HG03342 (cell line): ENCODE data around the gene IL4R.

Experiments used
- ATAC-seq: cut with Tn5 transposase; IDR thresholded peaks from one replicate; pipeline ENCODE4 v1.9.1; 2021; ENCODE audit warnings: mild to moderate bottlenecking, moderate library complexity; ENCODE audit not compliant: unreplicated experiment

IL4R gene

DNA sequence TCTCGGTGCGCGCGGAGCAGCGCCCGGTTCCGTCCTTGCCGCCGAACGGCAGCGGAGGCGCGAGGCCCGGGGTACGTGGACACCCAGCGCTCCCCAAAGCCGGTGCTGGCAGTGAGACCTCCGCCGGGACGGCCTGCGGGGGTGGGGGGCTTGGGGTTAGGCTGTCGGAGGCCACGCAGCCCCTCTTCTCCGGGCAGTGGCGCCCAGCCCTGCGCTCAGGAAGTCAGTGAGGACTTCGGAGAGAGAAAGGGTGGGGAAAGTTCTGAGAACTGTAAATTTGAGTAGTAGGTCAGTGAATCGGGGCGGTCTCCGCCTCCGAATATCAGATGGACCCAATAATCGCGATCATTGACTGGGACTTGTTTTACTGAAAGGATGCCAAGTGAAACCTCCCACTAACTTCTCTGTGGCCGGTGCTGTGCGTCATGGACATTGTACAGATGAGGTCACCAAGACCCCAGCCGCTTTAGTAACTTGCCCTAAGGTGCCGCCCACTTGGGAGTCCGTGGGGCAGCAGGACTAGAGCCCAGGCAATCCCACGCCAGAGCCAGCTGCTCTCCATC is 468 bp downstream of the IL4R start:
- peak; percentile 16 for ATAC-seq

DNA sequence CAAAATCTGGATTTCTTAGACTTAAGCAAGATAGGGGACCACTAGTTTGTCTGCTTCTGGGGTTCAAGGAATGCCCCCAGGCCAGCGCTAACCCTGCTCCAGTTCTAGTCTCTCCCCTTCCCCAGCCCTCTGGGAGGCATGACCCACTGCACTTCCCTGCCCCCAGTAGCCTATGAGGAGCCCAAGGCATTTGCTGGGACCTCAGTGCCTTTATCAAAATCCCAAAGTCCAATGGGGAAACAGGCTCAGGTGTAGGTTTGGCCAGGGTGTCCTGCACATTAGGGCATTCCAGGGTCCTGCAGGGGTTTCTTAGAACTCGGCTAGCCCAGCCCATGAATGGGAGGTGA is 1.2 kb downstream of the IL4R start:
- no peak for ATAC-seq

DNA sequence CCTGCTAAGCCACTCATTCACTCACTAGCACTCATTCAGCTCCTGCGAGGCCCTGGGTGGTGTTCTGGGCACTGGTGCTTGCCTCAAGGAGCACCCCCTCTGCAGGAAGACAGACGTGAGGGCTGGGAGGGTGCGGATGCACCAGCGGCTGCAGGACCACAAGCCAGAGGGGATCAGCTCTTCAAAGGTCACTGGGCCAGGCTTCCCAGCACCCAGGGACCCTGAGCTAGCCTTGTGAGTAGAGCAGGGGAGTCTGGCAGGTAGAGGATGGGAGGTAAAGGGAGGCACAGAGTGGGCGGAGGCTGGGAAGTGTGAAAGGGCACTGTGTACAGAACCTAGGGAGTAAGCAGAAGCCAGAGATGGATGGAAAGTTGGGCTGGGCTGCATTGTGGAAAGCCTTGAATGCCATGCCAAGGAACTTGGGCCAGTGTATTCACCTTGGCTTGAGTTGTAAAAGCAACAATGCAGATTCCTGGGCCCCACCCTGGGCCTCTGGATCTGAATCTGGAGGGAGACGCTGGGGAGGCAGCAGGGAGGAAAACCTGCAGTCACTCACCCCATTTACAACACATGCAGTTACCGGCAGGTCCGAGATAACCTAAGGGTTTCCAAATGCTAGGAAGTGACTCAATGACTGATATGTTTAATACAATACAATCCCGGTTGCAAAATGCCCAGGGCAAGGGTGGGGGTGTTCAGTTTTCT is 1.7 kb downstream of the IL4R start:
- ATAC-seq, result no peak

DNA sequence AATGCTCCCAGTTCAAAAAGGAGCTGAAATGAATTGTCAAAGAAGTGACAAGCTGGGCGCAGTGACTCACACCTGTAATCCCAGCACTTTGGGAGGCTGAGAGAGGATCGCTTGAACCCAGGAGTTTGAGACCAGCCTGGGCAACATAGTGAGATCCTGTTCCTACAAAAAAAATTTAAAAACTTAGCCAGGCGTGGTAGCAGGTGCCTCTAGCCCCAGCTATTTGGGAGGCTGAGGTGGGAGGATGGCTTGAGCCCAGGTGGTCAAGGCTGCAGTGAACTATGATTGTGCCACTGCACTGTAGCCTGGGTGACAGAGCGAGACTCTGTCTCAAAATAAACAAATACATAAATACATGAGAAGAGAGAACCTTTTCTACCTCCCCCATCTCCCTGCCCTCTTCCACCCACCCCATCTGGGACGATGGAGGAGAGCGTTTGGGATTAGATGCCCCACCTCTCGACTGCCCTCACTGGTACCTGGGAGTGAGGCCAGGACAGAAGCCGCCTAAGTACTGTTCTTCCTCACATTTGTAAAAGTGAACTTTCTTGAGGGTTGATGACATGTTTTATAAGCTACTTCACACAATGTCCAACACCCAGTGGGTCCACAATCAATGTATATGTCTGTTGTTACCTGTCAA is 2.4 kb downstream of the IL4R start:
- no peak for ATAC-seq

DNA sequence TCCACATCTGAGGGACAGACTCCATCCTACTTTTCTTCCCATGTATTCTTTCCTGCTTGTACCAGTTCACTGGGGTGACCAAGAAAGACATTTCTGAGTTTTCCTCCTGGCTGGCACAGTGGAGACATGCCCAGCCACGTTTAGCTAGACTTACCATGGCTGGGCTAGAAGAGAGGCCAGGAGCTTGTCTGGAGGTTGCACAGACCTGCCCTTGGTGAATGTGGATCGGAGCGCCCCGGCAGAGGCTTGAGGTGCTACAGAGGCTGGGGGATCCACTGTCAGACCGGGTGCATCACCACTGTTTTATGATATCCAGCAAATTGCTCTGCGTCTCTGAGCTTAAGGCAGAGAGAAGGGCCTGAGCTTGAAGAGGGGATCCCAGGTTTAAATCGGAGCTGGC is 3.5 kb downstream of the IL4R start:
- ATAC-seq, result no peak

DNA sequence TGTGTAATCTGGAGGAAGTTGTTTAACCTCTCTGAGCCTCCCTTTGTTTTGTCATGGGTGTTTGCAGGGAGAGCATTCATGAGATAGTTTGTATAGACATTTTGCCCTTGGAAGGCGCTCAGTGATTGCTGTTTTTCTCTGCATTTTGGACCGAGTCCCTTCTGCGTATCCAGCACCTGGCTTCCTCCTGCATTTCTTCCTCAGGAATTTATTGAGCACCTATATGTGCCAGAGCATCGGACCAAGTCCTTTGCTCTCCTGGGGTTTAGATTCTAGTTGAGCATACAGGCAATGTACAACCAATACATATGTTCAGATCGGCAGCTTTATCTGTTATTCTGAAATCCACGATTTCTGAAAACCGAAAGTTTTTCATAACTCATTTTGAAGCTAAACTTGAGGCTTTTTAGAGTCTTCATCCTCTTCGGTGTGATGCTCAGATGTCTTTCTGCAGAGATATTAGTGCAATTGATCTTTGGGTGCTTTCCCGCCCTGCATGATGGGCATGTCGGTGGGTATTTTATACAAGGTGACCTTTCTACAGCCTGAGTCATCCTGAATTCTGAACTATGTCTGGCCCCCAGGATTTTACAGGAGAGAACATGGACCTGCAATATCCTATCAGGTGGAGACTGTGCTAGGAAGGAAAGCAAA is 4.1 kb downstream of the IL4R start:
- no peak for ATAC-seq

DNA sequence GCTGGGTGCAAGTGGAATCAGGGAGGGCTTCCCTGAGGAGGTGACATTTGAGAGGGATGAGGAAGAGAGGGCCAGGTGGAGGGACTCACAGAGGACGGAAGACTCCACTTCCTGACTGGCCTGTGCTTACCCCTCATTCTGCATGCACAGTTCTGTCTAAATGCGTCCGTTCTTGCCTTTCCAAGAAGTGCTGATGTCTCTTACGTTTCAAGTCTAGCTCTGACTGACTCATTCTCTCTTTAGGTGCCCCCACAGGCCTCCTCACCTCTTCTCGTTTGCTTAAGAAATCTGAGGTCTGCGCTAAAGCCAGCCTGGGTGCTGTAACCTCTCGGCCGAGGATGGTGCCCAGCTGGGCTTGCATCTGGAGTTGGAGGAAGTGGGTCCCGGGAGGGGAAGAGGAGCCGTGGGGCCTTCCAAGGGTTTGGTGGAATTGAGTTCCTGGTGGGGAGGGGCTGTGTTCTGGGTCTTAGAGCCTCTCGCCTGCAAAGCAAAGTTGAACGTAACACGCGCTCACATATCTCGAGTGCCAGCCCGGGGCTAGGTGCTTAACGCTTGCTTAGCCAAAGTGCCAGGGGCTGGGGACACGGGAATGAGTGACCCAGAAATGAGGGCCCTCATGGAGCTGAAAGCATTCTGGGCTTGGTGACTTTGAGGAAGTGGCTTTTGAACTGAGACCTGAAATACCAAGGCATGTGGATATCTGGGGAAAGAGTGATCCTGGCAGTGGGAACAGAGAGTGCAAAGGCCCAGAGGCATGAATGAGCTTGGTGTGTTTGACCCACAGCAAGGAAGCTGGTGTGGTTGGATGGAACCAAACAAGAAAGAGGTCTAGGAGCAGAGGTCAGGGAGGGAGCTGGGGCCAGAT is 4.8 kb downstream of the IL4R start:
- ATAC-seq, result no peak

DNA sequence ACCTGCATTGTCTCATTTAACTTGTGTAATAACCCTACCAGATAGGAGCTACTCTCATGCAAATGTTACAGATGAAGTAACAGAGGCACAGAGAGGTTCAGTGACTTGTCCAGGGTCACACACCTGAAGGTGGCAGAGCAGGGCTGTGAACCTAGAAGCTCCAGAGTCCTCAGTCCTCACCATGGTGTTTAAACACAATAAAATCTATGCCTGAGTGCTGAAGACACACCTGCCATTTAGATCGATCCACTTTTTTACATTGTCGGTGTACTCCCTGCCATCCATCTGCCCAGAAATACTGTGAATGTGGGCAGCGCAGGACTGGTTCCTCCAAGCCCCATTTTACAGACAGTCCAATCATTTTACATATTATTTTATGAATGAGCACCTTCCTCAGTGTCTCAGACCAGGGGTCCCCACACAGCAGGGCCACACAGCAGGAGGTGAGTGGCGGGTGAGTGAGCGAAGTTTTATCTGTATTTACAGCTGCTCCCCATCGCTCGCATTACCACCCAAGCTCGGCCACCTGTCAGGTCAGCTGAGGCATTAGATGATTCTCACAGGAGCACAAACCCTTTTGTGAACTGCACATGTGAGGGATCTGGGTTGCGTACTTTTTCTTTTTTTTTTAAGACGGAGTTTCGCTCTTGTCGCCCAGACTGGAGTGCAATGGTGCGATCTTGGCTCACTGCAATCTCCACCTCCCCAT is 5.6 kb downstream of the IL4R start:
- ATAC-seq, result no peak

DNA sequence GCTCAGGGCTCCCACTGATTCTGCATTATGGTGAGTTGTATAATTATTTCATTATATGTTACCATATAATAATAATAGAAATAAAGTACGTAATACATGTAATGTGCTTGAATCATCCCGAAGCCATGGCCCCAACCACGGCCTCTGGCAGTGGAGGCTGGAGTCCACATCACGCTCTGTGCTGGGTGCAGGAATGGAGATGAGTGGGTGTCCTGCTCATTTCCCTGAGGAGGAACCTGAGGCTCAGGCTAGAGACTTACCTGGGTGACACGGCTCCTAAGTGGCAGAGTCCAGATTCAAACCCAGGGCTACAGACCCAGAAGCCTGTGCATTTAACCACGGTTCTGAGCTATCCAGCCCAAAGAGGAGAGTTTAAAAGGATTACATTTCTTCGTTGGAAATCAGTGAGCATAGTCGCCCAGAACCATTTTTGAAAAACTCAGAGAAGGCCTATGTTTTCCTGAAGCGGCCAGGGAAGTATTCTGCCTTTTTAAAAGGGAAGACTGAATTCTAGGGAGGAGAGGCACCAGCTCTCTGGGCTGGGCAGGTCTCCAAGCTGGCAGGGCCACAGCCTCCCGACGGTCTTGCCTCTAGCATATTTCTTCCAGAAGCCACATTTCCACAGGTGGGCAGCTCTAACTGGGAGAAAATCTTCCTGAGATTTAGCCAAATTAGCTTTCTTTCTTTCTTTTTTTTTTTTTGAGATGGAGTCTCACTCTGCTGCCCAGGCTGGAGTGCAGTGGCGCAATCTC is 6.7 kb downstream of the IL4R start:
- no peak for ATAC-seq

DNA sequence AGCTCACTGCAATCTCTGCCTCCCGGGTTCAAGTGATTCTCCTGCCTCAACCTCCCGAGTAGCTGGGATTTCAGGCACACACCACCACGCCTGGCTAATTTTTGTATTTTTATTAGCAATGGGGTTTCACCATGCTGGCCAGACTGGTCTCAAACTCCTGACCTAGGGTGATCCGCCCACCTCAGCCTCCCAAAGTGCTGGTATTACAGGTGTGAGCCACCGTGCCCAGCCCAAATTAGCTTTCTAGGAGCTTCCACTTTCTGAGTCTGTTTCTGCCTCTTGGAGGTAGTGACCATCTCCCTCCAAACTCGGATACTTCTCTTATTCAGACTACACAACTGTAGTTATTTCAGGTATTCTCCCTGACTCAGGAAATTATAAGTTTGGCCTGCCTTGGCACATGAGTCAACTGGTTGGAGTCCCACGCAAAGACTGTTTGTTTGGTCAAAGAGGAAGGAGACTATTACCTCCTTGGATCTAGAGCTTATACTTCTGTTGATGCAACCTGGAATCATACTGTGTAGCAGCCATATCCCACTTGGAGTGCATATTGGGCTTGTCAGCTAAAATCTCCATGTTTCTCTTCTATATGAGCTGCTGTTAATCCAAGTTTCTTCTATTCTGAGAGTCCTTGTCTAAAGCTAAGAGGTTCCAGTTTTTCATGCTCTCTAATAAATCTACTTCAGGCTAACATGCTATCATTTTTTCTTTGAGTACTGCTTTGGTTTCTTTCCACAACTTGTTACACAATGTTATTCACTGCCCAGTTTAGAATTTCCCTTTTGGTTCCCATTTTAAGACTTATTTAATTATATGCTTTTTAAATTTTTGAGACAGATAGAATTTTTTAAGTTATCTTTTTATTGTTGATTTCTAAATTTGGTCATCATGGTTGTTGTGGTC is 7.5 kb downstream of the IL4R start:
- ATAC-seq, result no peak

DNA sequence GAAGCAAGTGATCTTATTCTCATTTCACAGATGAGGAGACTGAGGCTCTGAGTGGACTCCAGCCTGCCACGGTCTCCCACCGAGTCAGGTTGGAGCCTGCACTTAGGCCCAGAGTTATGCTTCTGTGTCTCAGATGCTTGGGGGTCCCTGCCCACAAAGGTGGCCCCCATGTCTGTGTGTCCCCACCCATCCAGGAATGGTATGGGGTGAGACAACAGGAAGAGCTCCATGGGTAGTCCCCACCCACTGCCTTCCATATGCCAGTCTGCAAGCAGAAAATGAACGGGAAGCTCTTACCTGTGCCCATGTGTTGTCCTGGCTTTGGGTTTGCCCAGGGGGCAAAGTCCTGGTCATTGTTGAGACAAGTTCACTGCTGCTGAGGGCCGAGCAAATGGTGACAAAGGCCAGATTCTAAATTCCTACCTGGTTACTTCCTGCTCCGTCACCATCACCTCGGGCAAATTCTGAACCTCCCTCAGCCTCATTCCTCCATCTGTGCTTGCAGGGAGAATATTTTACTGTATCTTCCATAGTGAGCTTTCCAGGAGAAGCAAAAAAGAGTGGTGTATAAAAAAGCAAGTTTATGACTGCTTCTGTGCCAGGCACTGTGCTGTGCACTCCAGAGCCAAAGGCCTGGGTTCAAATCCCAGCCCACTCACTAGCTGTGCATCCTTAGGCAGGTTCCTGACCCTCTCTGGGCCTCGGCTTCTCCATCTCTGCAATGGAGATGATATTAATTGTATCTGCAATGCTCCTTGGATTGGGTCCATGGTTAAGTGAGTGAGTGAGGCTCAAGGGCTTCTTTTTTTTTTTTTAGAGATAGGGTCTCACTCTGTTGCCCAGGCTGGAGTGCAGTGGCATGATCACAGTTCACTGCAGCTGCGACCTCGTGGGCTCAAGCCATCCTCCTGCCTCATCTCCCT is 9.3 kb downstream of the IL4R start:
- ATAC-seq, result no peak

DNA sequence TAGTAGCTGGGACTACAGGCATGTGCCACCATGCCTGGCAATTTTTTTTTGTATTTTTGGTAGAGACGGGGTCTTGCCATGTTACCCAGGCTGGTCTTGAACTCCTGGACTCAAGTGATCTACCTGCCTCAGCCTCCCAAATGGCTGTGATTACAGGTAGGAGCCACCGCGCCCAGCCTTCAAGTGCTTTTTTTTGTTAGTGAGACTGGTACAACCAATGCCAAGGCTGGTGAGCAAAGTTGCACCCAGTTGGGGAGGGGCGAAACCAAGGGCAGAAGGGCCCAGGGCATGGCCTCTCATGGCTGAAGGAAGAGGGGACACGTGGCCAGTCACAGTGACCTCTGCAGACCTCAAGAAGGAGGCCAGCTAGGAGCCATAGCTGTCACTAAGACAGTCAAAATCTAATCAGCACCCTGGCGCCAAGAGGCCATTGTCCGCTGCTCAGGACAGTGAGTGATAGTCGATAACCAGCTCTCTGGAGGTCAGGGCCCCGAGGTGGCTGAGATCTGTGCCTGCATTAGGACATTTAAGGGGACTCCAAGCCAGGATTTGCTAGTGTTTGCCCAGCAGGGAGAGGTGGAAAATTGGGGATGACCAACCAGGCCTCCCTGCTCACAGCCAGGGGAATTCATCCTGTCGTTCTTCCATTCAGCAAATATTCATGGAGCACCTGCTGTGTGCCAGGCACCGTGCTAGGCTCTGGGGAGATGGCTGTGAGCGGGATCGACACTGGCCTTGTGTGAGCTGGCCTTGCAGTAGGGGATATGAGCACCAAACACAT is 10.2 kb downstream of the IL4R start:
- no peak for ATAC-seq

DNA sequence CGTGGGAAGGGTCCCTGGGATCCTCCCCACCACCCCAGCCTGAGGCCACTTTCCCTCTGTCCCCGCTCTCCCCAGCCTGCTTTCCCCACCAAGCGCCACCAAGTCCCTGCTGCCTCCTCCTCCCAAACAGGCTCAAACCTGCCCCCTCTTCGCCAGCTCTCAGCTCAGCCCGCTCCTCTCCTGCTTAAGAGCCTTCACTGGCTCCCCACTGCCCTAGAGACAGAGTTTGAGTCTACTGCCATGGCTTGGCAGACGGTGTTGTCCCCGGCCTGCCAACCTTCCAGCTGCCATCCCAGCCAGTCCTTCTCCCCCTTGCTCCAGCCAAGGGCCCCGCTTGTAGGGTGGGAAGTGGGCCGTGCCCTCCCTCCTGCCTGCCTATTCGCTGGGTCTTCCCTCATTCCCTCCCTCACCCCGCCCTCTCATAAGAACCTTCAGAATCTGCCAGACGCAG is 11.1 kb downstream of the IL4R start:
- ATAC-seq, result no peak

DNA sequence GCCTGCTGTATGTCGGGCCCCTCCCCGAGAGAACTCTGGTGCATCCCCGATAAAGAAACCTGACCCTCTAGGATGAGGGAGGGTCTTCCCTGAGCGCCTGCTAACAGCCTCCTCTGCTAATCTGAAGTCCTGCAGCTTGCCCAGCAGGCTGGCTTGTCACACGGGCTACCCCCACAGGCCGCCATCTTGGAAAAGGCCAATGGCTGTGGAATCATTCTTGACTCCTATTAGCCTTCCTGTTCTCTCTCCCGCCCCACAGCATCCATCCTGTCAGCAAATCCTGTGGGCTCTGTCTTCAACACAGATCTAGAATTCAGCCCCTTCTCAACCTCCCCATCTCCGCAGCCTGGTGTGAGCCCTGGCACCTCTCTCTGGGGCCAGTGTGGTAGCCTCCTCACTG is 12.0 kb downstream of the IL4R start:
- no peak for ATAC-seq

DNA sequence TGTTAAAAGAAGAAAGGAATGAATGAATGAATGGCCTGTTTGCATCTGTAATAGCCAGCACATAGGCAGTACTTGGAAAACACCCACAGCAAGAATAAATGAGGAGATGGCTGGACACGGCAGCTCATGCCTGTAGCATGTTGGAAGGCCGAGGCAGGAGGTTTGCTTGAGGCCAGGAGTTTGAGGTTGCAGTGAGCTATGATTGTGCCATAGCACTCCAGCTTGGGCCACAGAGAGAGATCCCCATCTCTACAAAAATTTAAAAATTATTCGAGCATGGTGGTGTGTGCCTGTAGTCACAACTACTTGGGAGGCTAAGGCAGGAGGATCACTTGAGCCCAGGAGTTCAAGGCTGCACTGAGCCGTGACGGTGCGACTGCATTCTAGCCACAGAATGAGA is 12.5 kb downstream of the IL4R start:
- ATAC-seq, result no peak

DNA sequence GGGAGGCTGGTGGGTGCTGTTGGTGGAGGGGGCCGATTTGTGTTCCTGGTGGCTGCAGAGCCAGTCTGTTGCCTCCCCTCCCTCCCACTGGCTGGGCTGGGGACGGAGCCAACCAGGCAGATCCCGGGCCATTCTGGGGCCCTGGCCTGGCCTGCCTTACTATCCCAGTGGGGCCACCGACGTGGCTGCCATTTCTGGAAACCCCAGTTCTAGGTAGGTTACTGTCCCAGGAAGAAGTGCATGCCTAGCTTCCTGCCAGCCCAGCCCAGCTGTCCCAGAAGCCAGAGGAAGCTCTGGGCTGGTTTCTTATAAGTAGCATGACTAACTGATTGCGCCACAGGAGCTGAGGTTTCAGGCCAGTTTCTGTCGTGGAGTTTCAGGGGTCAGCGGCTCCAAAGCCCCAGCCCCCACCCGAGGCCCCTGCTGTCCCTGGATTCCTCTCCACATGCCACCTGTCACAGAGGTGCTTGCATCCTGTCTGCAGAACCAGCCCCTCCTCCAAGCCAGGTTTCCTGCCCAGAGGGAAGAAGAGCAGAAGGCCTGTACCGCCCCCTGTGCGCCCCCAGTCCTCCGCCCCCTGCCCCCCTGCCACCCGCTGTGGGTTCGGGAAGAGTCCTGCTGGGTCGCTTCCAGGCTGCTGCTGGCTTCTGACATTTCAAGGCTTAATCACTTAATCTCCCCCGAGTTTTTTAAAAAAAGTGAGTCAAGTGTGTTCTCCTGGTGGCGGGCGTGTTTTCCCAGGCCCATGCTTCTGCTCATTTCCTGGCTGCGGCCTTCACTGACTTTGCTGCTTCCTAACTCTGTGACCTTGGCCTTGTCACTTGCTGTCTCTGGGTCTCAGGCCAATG is 13.2 kb downstream of the IL4R start:
- no peak for ATAC-seq
